Esophagus (tissue), 2 donors: ENCODE data around the gene LINC00305. TPM values are rescaled to one million over a fixed set of nuclear protein-coding genes. Genes with fewer than 3 reads are reported as not detected.

Source experiments
- H3K27ac ChIP-seq, 2 donors: one replicate each; pipeline ENCODE4 v1.5.1; 2013; ENCODE audit warnings: low read depth in 2 of 2, mild to moderate bottlenecking in 2 of 2, inconsistent platforms in 1 of 2, low read length in 1 of 2, moderate library complexity in 1 of 2
- H3K27me3 ChIP-seq, 2 donors: one replicate each; pipeline ENCODE4 v1.6.1; 2013; ENCODE audit warnings: low read length in 2 of 2, control low read depth in 1 of 2, mild to moderate bottlenecking in 1 of 2; ENCODE audit not compliant: insufficient read depth in 2 of 2, control insufficient read depth in 1 of 2
- H3K36me3 ChIP-seq, 2 donors: one replicate each; pipeline ENCODE4 v1.6.1; 2013; ENCODE audit warnings: low read length in 1 of 2; ENCODE audit not compliant: control insufficient read depth in 2 of 2, insufficient read depth in 2 of 2
- H3K4me1 ChIP-seq, 2 donors: one replicate each; pipeline ENCODE4 v1.6.1; 2013; ENCODE audit warnings: low read length in 1 of 2; ENCODE audit not compliant: control insufficient read depth in 2 of 2, insufficient read depth in 2 of 2
- H3K4me3 ChIP-seq, 2 donors: one replicate each; pipeline ENCODE4 v1.5.1; 2013; ENCODE audit warnings: low read length in 2 of 2, mild to moderate bottlenecking in 2 of 2, low read depth in 1 of 2, moderate library complexity in 1 of 2
- H3K9me3 ChIP-seq, 2 donors: one replicate each; pipeline ENCODE4 v1.6.1; 2013; ENCODE audit warnings: mild to moderate bottlenecking in 2 of 2, low read depth in 1 of 2, low read length in 1 of 2, moderate library complexity in 1 of 2; ENCODE audit not compliant: control insufficient read depth in 2 of 2, insufficient read depth in 1 of 2
- WGBS, 2 donors: extraction: QIAGEN DNeasy Blood & Tissue Kit; methylation state at CpG; one replicate each; pipeline ENCODE4 v1.1.7; 2013; 5-methylcytosine and 5-hydroxymethylcytosine counted together
- polyA plus RNA-seq, 2 donors: library from polyadenylated mRNA; stranded (reverse); fragments of 200-250 nt; gene quantifications; one replicate each; pipeline ENCODE4 v1.2.3, GENCODE V29; 2013
- donor health status: healthy with polysubstance abuse.
- donor health status: Bipolar disorder and iron deficiency.

The LINC00305 gene
- polyA plus RNA-seq, 2 donors, result not detected

DNA sequence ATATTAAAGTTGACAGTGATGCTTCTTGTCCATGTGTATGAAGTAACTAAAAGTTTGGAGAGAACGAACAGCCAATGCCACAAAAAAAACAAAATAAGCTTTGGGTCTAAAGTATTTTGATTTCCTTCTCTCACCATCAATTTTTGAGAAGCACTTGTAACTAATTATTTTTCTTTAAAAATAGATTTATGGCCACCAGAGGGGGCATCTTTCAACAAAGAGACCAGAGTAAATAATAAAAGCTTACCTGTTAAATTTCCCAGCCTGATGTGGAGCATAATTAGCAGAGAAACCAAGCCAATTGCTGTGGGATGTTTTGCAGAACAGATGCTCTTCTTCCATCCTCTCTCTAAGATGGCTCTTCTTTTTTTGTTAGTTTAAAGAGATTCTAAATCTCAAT lies 29.0 kb downstream of the LINC00305 start:
- H3K27ac ChIP-seq, result no peak overlapping the region
- no peaks in the 10 kb centered on the region for H3K27me3 ChIP-seq
- no peaks in the 10 kb centered on the region for H3K36me3 ChIP-seq
- H3K4me1 ChIP-seq, result no peaks in the 10 kb centered on the region
- WGBS, 2 donors, result 75 to 88% methylated on average over 1 of the region's 1 CpG
- H3K9me3 ChIP-seq, result no peaks in the 10 kb centered on the region
- no peak overlapping the region for H3K4me3 ChIP-seq

DNA sequence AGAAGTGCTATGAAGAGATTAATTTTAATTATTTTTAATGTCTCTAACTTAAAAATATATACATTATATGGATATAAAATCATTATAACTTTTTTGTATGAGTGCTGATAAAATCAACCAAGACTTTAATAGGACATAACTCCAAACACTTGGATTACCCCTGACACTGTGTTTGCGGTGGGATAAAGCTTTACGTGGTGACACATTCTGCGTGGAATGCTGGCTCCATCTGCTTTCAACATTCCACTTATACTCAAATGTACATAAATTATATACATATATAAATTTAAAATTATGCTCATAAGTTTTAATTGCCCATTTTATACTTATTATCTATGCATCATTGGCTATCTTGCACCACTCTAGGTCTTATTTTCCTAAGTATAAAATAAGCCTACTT lies 30.5 kb downstream of the LINC00305 start:
- Histone ChIP-seq H3K27ac (no peak overlapping the region), H3K9me3 (no peaks in the 10 kb centered on the region), H3K4me3 (no peak overlapping the region), H3K4me1 (no peaks in the 10 kb centered on the region), H3K36me3 (no peaks in the 10 kb centered on the region), H3K27me3 (no peaks in the 10 kb centered on the region)
- 73 to 74% methylated on average over 3 of the region's 3 CpGs for WGBS, 2 donors

DNA sequence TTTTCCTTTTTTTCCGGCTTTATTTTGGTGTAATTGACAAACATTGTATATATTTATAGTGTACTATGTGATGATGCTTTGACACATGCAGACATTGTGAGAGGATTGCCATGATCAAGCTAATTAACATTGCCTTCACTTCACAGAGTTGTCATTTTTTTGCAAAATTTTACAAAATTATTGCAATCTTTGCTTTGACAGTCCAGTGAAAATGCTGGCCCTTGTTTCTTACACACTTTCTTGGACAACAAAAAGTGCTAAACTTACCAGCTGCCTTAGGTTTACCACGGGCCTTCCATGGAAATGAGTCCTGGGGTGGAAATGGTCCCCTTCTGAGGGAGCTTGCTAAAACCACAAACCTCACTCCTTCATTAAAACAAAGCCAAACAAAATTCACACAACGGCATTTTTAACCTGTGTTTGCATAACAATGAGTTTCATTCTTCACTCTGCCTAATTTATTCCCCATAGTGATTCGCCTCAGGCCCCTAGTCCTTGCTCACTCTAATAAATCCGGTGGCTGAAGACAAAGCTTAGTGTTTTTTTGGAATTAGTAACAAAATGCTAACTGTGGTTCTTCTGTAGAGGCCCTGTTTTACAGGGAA lies 32.2 kb downstream of the LINC00305 start:
- Histone ChIP-seq H3K27me3 (no peaks in the 10 kb centered on the region), H3K27ac (no peak overlapping the region), H3K4me1 (no peaks in the 10 kb centered on the region), H3K4me3 (no peak overlapping the region), H3K9me3 (no peaks in the 10 kb centered on the region), H3K36me3 (no peaks in the 10 kb centered on the region)
- 61 to 62% methylated on average over 5 of the region's 5 CpGs for WGBS, 2 donors

DNA sequence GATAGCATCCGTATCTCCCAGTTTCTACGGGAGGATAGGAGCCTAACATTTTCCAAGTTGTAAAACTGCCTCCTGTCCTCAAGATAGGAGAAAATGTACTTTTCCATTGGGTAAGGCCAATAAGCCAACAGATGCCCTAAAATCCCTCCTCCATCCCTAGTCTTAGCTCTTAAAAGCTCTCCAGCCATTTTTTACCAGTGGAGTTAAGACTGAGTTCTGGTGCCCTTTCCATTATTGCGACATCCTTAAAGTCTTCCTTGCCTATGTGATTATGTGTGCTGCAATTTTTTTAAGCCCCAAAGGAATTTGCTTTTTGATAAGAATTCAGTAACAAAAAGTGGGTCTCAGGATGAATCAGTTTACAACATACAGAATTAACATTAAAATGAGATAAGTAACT lies 33.0 kb downstream of the LINC00305 start:
- WGBS, 2 donors, result 57 to 78% methylated on average over 3 of the region's 3 CpGs
- Histone ChIP-seq H3K27ac (no peak overlapping the region), H3K27me3 (no peaks in the 10 kb centered on the region), H3K36me3 (no peaks in the 10 kb centered on the region), H3K4me3 (no peak overlapping the region), H3K4me1 (no peaks in the 10 kb centered on the region), H3K9me3 (no peaks in the 10 kb centered on the region)

DNA sequence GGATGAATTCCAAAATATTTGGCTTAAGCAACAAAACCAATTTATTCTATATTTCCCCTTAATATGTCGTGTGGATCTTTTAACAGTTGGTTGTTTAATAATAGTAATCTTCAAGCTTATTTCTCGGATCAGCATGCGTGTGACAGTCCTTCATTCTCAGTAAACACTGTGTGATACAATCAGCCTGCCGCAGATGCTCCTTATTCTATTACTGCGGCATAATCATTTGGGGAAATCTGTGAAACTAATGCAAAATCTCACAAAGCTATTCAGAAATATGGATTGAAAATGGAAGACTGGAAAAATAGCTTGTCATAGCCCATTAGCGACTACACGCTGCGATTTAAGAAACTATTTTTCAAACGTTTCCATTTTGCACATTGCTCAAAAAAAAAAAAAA lies 36.9 kb downstream of the LINC00305 start:
- no peaks in the 10 kb centered on the region for H3K9me3 ChIP-seq
- H3K4me3 ChIP-seq, result no peak overlapping the region
- no peaks in the 10 kb centered on the region for H3K36me3 ChIP-seq
- WGBS, 2 donors, result 78 to 81% methylated on average over 9 of the region's 9 CpGs
- H3K27ac ChIP-seq, result no peak overlapping the region
- H3K27me3 ChIP-seq, result no peaks in the 10 kb centered on the region
- H3K4me1 ChIP-seq, result no peaks in the 10 kb centered on the region

DNA sequence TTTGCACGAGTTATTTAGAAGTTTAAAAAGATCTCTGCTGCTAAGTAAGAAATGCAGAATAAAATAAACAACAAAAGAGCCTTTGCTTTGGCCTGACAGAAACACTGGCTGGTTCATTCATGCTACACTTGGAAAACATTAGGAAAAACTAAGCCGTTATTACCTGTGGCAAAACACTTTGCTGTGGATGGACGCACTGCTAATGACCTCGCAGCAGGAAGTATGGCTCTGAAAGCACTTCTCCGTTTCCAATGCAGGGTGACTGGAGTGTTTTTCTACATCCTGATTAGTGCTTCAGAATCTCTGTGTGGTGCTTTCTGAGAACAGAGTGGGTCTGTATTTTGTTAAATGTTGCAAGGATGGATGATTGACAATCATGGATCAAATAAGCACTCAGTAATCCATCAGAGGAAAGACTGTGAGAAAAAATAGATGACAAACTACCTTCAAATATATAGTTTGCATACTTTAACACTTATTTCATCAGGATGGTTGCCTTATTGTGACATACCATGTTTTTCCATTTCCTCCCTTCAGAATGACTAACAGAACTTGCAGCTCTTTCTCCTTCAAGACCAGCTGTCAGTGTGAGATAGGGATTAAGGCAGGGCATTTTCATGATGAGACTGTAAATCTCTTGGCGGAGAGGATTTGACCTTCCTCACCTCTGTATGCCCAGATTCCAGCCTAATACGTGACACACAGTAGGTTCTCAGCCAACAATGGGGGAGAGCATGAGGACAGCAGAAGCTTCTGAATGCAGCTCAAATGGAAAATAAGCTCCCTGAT lies 38.0 kb downstream of the LINC00305 start:
- H3K36me3 ChIP-seq, result no peaks in the 10 kb centered on the region
- no peaks in the 10 kb centered on the region for H3K4me1 ChIP-seq
- H3K27ac ChIP-seq, result no peak overlapping the region
- H3K4me3 ChIP-seq, result no peak overlapping the region
- H3K27me3 ChIP-seq, result no peaks in the 10 kb centered on the region
- 56% methylated on average over 7 of the region's 7 CpGs for WGBS, 2 donors
- H3K9me3 ChIP-seq, result no peaks in the 10 kb centered on the region

DNA sequence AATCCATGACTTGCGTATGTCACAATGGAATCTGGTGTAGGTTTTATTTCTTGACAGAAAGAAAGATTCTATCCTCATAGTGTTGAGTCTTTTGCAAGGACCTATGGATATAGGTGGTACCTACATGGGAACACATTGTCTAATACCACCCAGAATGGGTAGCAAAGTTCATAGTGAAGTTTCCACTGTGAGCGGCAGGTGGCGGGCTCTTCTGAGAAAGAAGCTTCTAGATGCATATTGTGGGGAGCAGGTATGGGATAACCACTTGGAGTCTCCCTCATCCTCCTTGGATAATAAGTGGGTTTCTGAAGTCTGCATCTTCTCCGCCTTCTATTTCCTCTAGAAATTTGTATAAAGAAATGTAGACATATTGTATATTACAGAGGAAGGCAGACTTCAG lies 44.9 kb downstream of the LINC00305 start:
- H3K27ac ChIP-seq, result no peak overlapping the region
- H3K36me3 ChIP-seq, result no peaks in the 10 kb centered on the region
- H3K4me1 ChIP-seq, result no peaks in the 10 kb centered on the region
- H3K27me3 ChIP-seq, result no peaks in the 10 kb centered on the region
- no peaks in the 10 kb centered on the region for H3K9me3 ChIP-seq
- WGBS, 2 donors, result 89 to 97% methylated on average over 4 of the region's 4 CpGs
- no peak overlapping the region for H3K4me3 ChIP-seq

DNA sequence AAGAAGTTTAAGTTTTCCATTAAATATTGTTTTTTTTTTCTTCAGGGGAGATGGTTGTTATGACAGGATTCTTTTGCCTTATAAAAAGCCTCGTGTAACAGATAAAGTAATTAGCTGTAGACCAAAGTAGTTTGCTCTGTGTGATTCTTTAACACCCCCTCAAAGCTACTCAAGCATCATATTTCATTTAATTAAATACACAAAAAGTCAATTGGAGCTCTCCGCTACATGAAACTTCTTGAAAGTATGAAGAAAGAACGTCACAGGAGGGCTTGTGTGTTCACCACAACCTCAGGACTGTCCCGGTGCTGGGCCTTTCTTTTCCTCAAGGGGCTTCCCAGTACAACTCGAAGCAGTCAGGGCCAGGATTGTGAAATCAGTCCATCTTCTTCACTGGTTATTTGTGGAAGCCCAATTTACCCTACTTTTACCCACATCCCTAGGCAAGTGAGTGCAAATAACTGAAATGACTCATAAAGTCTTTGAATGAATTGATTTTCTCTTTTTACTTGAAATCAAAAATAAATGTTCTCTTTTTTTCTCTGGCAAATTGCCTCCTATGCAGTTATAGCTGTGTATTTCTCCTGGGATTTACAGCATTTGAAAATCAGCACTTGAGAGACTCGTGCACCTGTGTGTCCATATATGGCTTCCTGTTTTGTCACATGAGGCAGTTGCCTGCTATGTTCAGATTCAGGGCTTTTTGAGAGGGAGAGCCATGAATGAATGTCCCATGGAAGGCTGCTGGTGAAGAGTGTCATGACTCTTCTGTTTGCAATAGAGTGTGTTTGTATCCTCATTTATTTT lies 48.6 kb downstream of the LINC00305 start:
- Histone ChIP-seq H3K4me1 (no peaks in the 10 kb centered on the region), H3K27me3 (no peaks in the 10 kb centered on the region), H3K36me3 (no peaks in the 10 kb centered on the region), H3K9me3 (no peaks in the 10 kb centered on the region), H3K27ac (no peak overlapping the region), H3K4me3 (no peak overlapping the region)
- 33 to 42% methylated on average over 6 of the region's 6 CpGs for WGBS, 2 donors

DNA sequence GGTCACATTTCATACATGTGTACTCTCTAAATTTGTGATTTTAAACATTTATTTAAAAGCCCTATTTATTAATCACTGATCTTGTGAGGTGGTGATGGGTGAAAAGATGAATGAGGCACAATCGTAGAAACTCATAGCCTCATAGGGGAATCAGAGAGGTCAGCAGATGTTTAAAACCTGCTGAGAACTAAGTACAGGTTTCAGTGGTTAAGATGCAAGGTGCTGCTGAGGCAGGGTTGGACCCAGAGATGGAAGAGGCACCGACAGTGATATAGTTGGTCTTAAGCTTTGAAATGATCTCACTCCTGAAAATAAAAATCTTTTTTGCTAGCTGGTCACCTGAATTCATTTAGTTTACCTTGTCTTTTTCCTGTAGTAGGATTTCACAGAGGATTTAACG lies 49.6 kb downstream of the LINC00305 start:
- no peaks in the 10 kb centered on the region for H3K36me3 ChIP-seq
- no peak overlapping the region for H3K4me3 ChIP-seq
- WGBS, 2 donors, result 80 to 87% methylated on average over 3 of the region's 3 CpGs
- no peaks in the 10 kb centered on the region for H3K4me1 ChIP-seq
- H3K27ac ChIP-seq, result no peak overlapping the region
- no peaks in the 10 kb centered on the region for H3K9me3 ChIP-seq
- no peaks in the 10 kb centered on the region for H3K27me3 ChIP-seq
